GM23248 (cell line): Measurements from ENCODE around the gene HSBP1L1. TPM values are rescaled to one million over a fixed set of nuclear protein-coding genes. Genes with fewer than 3 reads are reported as not detected.

Experiments used
- DNase-seq: peaks from one replicate; pipeline ENCODE4 v3.0.0-alpha.2; 2015
- H2AFZ ChIP-seq: fragments of 200-600 bp; sonication (generic); 2 replicates; pipeline ENCODE4 v1.6.1; 2016; ENCODE audit warnings: antibody characterized with exemption
- H3F3A ChIP-seq: fragments of 200-600 bp; sonication (generic); 2 replicates; pipeline ENCODE4 v1.6.1; 2016; ENCODE audit warnings: mild to moderate bottlenecking, antibody characterized with exemption, mixed run types; ENCODE audit not compliant: insufficient read depth
- H3K27ac ChIP-seq: fragments of 200-600 bp; sonication (generic); 2 replicates; pipeline ENCODE4 v1.5.1; 2016; ENCODE audit warnings: mild to moderate bottlenecking
- H3K27me3 ChIP-seq: fragments of 200-600 bp; sonication (generic); replicated peaks from 2 replicates; pipeline ENCODE4 v1.6.1; 2016; ENCODE audit warnings: mild to moderate bottlenecking; ENCODE audit not compliant: insufficient read depth
- H3K36me3 ChIP-seq: fragments of 200-600 bp; sonication (generic); 2 replicates; pipeline ENCODE4 v1.6.1; 2016; ENCODE audit warnings: low read depth, mild to moderate bottlenecking
- H3K4me1 ChIP-seq: fragments of 200-600 bp; sonication (generic); 2 replicates; pipeline ENCODE4 v1.6.1; 2016; ENCODE audit warnings: mild to moderate bottlenecking; ENCODE audit not compliant: insufficient read depth
- H3K4me2 ChIP-seq: fragments of 200-600 bp; sonication (generic); one replicate; pipeline ENCODE4 v1.6.1; 2016; ENCODE audit warnings: mild to moderate bottlenecking; ENCODE audit not compliant: unreplicated experiment
- H3K4me3 ChIP-seq: fragments of 200-600 bp; sonication (generic); 2 replicates; pipeline ENCODE4 v1.5.1; 2016; ENCODE audit warnings: mild to moderate bottlenecking
- H3K79me2 ChIP-seq: fragments of 200-600 bp; sonication (generic); 2 replicates; pipeline ENCODE4 v1.6.1; 2016; ENCODE audit warnings: mild to moderate bottlenecking; ENCODE audit not compliant: insufficient read depth
- H3K9ac ChIP-seq: fragments of 200-600 bp; sonication (generic); 2 replicates; pipeline ENCODE4 v1.6.1; 2016; ENCODE audit warnings: mild to moderate bottlenecking
- H3K9me2 ChIP-seq: fragments of 200-600 bp; sonication (generic); 2 replicates; pipeline ENCODE4 v1.6.1; 2016; ENCODE audit warnings: mixed run types, mild to moderate bottlenecking, moderate library complexity; ENCODE audit not compliant: insufficient read depth
- H3K9me3 ChIP-seq: fragments of 200-600 bp; sonication (generic); one replicate; pipeline ENCODE4 v1.6.1; 2017; ENCODE audit warnings: low read depth
- H4K20me1 ChIP-seq: fragments of 200-600 bp; sonication (generic); 2 replicates; pipeline ENCODE4 v1.6.0; 2016; ENCODE audit not compliant: insufficient read depth
- EZH2 ChIP-seq: fragments of 200-600 bp; sonication (generic); IDR thresholded peaks from 2 replicates; pipeline ENCODE4 v1.6.1; 2018; ENCODE audit warnings: antibody characterized with exemption, mild to moderate bottlenecking; ENCODE audit not compliant: insufficient read depth, poor library complexity, severe bottlenecking
- EZH2phosphoT487 ChIP-seq: fragments of 200-600 bp; sonication (generic); IDR thresholded peaks from 2 replicates; pipeline ENCODE4 v1.6.1; 2018; ENCODE audit warnings: antibody characterized with exemption, moderate library complexity, mild to moderate bottlenecking, low read depth; ENCODE audit not compliant: insufficient read depth
- WGBS, 2 experiments: methylation state at CpG; one replicate each; pipeline ENCODE4 v1.1.6; 2015 to 2017; ENCODE audit warnings: low lambda C conversion rate in 2 of 2, low coverage in 1 of 2; ENCODE audit errors: missing lambda C conversion rate in 2 of 2; 5-methylcytosine and 5-hydroxymethylcytosine counted together
- in situ Hi-C: fragments of 300-500 bp; cut with MboI; formaldehyde crosslinking; loops from 2 replicates; pipeline ENCODE4 v1.15.0; 2020
- polyA plus RNA-seq: library from polyadenylated mRNA; unstranded; fragments of >200 nt; fragmentation: Nextera tagmentation; extraction: Ambion mirVana; gene quantifications from 2 replicates; pipeline ENCODE4 v1.2.1, GENCODE V29; 2016
- total RNA-seq: library from RNA; depleted of rRNA; stranded (reverse); fragments of >200 nt; shearing (Covaris generic); gene quantifications from 2 replicates; pipeline ENCODE4 v1.2.3, GENCODE V29; 2014

Gene HSBP1L1
- total and polyA plus RNA-seq, 2 experiments from 2014 or later = 6.8 to 27.0 TPM

- Histone ChIP-seq H3K4me1 (peaks cover 3% of the 10 kb centered on the region; the same call in 1 of the 2 replicates), H3K27me3 (no peaks in the 10 kb centered on the region), H2AFZ (no peak overlapping the region), H4K20me1 (peaks cover 4% of the 10 kb centered on the region), H3K79me2 (peaks cover 99% of the 10 kb centered on the region), H3K9me3 (peaks cover 10% of the 10 kb centered on the region), H3K36me3 (peaks cover 30% of the 10 kb centered on the region), H3K27ac (no peak overlapping the region), H3K9ac (no peak overlapping the region), H3K4me3 (no peak overlapping the region), H3K4me2 (no peak overlapping the region), H3F3A (peaks cover 16% of the 10 kb centered on the region; the same call in 1 of the 2 replicates), H3K9me2 (no peaks in the 10 kb centered on the region)
- in situ Hi-C loops = no loop called here
- 98% methylated on average over 8 of the region's 8 CpGs for WGBS, 2 experiments
- no peak for DNase-seq
- TF ChIP-seq EZH2phosphoT487 = no peak
- no peak for TF ChIP-seq EZH2
These were observed 29.9 kb upstream of the HSBP1L1 start for GRCh38 chr18:79934311-79935097.

GRCh38 chr18:79935098-79935480 is 29.4 kb upstream of the HSBP1L1 start:
- in situ Hi-C loops = no loop called here
- no peak overlapping the region for H2AFZ ChIP-seq
- WGBS, 2 experiments = 74 to 76% methylated on average over 5 of the region's 5 CpGs
- TF ChIP-seq EZH2phosphoT487 = no peak
- no peak for TF ChIP-seq EZH2
- H3F3A ChIP-seq = peaks cover 10% of the 10 kb centered on the region; the same call in 1 of the 2 replicates
- H3K4me2 ChIP-seq = no peak overlapping the region
- DNase-seq = no peak
- H3K9me2 ChIP-seq = no peaks in the 10 kb centered on the region
- H3K9ac ChIP-seq = no peak overlapping the region
- H3K4me1 ChIP-seq = peaks cover 3% of the 10 kb centered on the region; the same call in 1 of the 2 replicates
- no peaks in the 10 kb centered on the region for H3K27me3 ChIP-seq
- H3K27ac ChIP-seq = no peak overlapping the region
- H3K79me2 ChIP-seq = peaks cover 99% of the 10 kb centered on the region
- peaks cover 4% of the 10 kb centered on the region for H4K20me1 ChIP-seq
- H3K4me3 ChIP-seq = no peak overlapping the region
- peaks cover 7% of the 10 kb centered on the region for H3K9me3 ChIP-seq
- H3K36me3 ChIP-seq = peaks cover 25% of the 10 kb centered on the region

- no peaks in the 10 kb centered on the region for H3K9me2 ChIP-seq
- H4K20me1 ChIP-seq = peaks cover 4% of the 10 kb centered on the region
- peaks cover 21% of the 10 kb centered on the region for H3K36me3 ChIP-seq
- no peak overlapping the region for H2AFZ ChIP-seq
- 98 to 100% methylated on average over 3 of the region's 3 CpGs for WGBS, 2 experiments
- H3K4me2 ChIP-seq = no peak overlapping the region
- no peak for TF ChIP-seq EZH2phosphoT487
- no peaks in the 10 kb centered on the region for H3K27me3 ChIP-seq
- peaks cover 6% of the 10 kb centered on the region; the same call in 1 of the 2 replicates for H3F3A ChIP-seq
- peaks cover 3% of the 10 kb centered on the region; the same call in 1 of the 2 replicates for H3K4me1 ChIP-seq
- H3K9ac ChIP-seq = no peak overlapping the region
- H3K27ac ChIP-seq = no peak overlapping the region
- H3K9me3 ChIP-seq = peaks cover 7% of the 10 kb centered on the region
- DNase-seq = no peak
- in situ Hi-C loops = no loop called here
- H3K79me2 ChIP-seq = peaks cover 99% of the 10 kb centered on the region
- H3K4me3 ChIP-seq = no peak overlapping the region
These were observed 28.9 kb upstream of the HSBP1L1 start for GRCh38 chr18:79935499-79935898.

GRCh38 chr18:79935925-79936324 is 28.5 kb upstream of the HSBP1L1 start:
- DNase-seq = no peak
- peaks cover 99% of the 10 kb centered on the region for H3K79me2 ChIP-seq
- no peaks in the 10 kb centered on the region for H3K27me3 ChIP-seq
- H3K36me3 ChIP-seq = peaks cover 17% of the 10 kb centered on the region
- no peak for TF ChIP-seq EZH2
- TF ChIP-seq EZH2phosphoT487 = no peak
- H4K20me1 ChIP-seq = peaks cover 4% of the 10 kb centered on the region
- in situ Hi-C loops = no loop called here
- H3K9ac ChIP-seq = no peak overlapping the region
- H3K4me1 ChIP-seq = peaks cover 3% of the 10 kb centered on the region; the same call in 1 of the 2 replicates
- peaks cover 3% of the 10 kb centered on the region for H3K9me3 ChIP-seq
- H3K4me3 ChIP-seq = no peak overlapping the region
- H2AFZ ChIP-seq = no peak overlapping the region
- WGBS, 2 experiments = 94 to 98% methylated on average over 6 of the region's 6 CpGs
- no peaks in the 10 kb centered on the region for H3K9me2 ChIP-seq
- 0 out of 2 replicates have a peak, but pooled peaks cover 4% of the 10 kb centered on the region for H3F3A ChIP-seq
- H3K27ac ChIP-seq = no peak overlapping the region
- no peak overlapping the region for H3K4me2 ChIP-seq
